ENCODE data around the gene NDUFAF5.

GRCh38 chr20:13817342-13817741 lies 32.5 kb downstream of the NDUFAF5 start:
- TF ChIP-seq, protein P1, sequence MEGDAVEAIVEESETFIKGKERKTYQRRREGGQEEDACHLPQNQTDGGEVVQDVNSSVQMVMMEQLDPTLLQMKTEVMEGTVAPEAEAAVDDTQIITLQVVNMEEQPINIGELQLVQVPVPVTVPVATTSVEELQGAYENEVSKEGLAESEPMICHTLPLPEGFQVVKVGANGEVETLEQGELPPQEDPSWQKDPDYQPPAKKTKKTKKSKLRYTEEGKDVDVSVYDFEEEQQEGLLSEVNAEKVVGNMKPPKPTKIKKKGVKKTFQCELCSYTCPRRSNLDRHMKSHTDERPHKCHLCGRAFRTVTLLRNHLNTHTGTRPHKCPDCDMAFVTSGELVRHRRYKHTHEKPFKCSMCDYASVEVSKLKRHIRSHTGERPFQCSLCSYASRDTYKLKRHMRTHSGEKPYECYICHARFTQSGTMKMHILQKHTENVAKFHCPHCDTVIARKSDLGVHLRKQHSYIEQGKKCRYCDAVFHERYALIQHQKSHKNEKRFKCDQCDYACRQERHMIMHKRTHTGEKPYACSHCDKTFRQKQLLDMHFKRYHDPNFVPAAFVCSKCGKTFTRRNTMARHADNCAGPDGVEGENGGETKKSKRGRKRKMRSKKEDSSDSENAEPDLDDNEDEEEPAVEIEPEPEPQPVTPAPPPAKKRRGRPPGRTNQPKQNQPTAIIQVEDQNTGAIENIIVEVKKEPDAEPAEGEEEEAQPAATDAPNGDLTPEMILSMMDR (IDR thresholded peaks at IDR 0.05; ENCODE audit: insufficient read depth, low read length, poor library complexity, severe bottlenecking): no peak
- no peak for TF ChIP-seq EZH2phosphoT487 (conservative IDR thresholded peaks at IDR 0.05; ENCODE audit: low read length)

All from SU-DHL-6 (cell line).